NCI-H774 (cell line): ENCODE measurements around the gene C2CD3.

Experiments used
- DNase-seq: peaks from one replicate; lab custom pipeline; 2025; lab: John Stamatoyannopoulos, UW

Gene C2CD3

DNA sequence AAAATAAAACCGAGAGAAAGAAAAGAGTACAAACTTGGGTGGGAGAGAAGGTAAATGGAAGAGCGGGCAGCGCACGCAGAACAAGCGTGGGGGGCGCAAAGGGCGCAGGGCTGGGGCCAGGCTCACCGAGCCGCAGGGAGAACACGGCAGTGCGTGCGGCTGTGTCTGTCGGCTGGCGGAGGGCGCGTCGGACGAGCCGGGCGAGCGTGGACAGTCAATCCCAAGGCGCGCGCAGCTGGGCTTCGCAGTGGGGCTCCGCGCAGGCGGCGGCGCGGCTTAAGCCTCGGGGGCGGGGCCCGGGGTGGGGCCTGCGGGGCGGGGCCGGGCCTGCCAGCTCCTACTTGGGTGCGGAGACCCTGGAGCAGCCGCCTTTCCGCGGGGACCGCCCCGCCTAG is 188.2 kb downstream of the C2CD3 start, which contains the start of gene UCP2:
Gene UCP2 (minus strand): TSS at position 249 of the 395 bp plus-strand sequence. CDS start 4,465 bp downstream, outside the sequence.
- DNase-seq, result peak; percentile 92

DNA sequence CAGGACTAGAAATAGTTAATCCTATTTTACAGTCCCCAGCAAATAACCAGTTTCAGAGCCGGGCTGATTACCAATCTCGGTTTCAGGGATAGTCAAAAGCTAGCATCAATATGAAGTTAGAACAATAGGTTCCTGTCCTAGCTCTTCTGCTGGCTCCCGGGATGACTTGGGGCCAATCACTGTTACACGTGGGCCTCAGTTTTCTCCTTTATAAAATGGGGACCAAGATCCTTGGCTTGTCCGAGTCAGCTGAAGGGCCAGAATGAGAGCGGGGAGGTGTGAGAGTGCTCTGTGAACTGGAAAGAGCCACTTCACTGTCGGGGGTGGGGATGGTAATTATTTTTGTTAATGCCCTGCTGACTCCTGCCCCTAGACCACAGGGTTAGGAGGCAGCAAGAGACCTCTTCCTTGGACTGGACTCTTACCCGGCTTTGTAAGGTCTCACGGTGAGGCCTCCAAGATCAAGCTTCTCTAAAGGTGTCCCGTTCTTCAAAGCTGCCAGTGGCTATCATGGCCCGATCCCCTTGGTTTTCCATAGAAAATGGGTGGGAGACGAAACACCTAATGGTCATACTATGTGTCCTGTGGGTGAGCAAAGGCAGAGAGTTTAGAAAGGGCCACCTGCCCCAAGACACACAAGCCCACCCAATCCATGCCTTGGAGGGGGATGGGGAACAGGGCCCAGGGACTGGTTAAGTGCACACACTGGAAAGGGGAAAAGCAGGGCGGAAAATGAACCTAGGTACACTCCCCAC is 189.6 kb downstream of the C2CD3 start:
- DNase-seq, result no peak

GRCh38 chr11:73980001-73980961 is 190.5 kb downstream of the C2CD3 start:
- peak; percentile 82 for DNase-seq

DNA sequence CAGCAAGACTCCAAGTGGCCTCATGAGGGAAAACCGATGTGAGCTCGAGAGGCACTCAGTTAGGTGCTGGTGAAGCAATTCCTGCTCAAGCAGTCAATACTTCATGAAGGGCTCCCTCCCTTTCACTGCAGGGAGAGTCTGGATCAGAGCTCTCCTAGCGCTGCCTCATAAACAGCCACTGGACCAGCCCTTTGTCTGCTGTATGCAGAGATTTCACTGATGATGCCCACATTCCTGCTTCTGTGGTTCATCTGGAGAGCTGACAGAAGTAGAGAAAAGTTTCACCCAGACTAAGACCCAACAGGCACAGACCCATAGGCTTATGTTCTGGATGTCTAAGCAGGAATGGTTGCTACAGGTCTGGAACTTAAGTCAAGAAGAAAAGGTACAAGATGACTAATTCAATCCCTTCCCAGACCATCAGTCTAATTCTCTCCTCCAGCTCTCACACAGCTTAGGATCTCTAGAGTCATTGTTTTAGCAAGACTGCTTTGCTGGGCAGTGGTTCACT is 192.2 kb downstream of the C2CD3 start:
- DNase-seq, result no peak

DNA sequence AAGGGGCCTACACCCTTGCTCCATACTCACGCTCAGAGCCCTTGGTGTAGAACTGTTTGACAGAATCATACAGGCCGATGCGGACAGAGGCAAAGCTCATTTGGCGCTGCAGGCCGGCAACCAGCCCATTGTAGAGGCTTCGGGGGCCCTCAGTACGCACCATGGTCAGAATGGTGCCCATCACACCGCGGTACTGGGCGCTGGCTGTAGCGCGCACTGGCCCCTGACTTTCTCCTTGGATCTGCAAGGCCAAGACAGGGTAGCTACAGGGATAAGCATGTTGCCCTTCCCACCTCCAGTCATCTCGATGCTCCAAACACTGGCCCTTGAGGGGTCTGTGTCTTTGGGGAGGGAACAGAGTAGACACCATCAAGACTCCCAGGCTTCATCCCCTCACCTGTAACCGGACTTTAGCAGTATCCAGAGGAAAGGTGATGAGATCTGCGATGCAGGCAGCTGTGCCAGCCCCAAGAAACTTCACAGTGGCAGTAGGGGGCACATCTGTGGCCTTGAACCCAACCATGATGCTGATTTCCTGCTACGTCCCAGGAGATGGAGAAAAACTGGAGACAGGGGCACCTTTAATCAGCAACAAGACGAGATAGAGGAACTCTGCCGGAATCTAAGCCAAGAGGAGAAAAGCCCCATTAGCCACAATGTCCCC is 192.8 kb downstream of the C2CD3 start:
- no peak for DNase-seq

DNA sequence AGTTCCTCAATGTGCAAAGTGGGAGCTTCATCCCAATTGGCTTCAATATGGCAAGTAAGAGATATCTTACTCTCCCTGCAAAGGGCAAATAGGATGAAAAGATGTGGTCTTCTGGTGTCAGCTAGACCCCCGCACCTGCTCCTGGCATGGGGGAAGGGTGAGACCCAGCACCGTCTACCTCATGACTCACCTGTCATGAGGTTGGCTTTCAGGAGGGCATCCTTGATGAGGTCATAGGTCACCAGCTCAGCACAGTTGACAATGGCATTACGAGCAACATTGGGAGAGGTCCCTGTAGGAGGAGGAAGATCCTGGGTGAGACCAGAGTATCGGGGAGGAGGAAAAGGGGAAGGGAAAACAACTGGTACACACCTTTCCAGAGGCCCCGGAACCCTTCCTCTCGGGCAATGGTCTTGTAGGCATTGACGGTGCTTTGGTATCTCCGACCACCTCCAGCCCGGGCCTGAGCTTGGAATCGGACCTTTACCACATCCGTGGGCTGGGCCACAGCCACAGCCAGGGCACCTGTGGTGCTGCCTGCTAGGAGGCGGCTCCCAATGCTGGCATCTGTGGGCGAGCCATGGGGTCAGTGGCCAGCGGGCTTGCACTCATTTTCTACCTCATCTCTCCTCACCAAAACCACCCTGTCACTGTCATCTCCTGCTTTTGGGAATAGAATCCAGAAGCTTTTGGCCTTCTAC is 194.2 kb downstream of the C2CD3 start:
- no peak for DNase-seq

GRCh38 chr11:73975479-73975757 is 195.4 kb downstream of the C2CD3 start:
- DNase-seq, result no peak

GRCh38 chr11:73974604-73975478 is 196.0 kb downstream of the C2CD3 start:
- no peak for DNase-seq

- no peak for DNase-seq
Observed at GRCh38 chr11:73972620-73973449, 198.0 kb downstream of the C2CD3 start.

DNA sequence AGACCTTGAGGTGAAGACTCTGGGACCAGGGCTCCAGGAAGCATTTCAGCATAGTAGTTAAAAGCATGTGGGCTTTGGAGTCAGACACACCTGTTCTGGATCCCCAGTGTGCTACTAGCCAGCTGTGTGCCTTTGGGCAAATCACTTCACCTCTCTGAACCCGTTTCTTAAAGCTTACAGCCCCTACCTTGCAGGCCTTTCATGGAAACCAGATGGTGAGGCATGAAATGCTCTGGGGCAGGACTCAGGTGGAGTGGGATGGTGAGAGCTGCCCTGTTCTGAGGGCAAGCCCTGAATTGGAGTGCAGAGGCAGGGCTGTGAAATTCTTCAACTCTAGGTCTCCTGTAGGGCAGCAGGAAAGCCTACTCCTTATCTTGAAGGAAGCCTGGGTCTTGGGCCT is 198.6 kb downstream of the C2CD3 start:
- DNase-seq, result no peak

GRCh38 chr11:73971175-73971719 is 199.6 kb downstream of the C2CD3 start:
- no peak for DNase-seq

DNA sequence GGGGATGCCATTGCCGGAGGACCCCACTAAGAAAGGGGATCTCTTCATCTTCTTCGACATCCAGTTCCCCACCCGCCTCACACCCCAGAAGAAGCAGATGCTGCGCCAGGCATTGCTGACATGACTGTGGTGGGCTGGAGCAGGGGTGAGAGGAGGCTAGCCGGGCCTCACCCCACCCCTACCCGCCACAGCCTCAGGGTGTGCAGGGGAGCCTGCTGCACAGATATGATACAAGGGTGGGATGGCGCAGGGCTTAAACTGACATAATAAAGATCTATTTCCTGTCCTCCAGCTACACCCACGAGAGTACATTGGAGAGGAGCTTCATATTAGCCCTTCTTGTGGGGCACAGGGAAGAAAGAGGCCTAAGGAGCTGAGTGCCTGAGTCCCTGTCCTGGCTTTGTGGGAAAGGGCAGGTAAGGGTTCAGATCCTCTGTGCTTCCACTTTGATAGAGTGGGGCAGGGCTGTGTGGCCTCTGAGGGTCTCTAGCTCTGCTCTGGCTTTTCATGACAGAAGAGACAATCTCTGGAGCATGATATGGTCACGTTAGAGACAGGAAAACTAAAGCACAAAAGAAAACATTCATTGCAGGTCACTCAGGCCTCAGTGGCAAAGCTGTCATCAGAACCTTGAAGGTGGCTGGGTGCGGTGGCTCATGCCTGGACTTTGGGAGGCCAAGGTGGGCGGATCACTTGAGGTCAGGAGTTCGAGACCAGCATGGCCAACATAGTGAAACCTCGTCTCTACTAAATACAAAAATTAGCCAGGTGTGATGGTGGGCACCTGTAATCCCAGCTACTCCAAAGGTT is 200.6 kb downstream of the C2CD3 start:
- DNase-seq, result no peak

DNA sequence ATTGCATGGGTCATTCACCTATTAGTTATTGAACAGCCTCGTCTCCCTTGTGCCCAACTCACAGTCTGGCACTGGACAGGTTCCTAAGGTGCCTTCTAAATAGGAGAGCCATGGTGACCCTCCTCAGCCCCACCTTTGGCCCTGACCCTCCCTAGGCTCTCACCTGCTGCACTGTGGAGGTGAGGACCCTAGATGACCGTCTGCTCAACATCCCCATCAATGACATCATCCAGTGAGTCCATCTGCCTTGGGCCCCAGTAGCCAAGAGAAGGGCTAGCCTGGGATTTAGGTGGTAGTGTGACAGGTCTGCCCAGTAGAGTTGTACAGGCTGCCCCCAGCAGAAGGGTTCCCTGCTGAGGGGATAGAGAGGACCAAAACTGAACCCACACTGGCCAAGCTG is 201.7 kb downstream of the C2CD3 start:
- no peak for DNase-seq

GRCh38 chr11:73968356-73968966 is 202.3 kb downstream of the C2CD3 start:
- DNase-seq, result no peak

GRCh38 chr11:73965764-73966121 is 205.1 kb downstream of the C2CD3 start:
- DNase-seq, result no peak

DNA sequence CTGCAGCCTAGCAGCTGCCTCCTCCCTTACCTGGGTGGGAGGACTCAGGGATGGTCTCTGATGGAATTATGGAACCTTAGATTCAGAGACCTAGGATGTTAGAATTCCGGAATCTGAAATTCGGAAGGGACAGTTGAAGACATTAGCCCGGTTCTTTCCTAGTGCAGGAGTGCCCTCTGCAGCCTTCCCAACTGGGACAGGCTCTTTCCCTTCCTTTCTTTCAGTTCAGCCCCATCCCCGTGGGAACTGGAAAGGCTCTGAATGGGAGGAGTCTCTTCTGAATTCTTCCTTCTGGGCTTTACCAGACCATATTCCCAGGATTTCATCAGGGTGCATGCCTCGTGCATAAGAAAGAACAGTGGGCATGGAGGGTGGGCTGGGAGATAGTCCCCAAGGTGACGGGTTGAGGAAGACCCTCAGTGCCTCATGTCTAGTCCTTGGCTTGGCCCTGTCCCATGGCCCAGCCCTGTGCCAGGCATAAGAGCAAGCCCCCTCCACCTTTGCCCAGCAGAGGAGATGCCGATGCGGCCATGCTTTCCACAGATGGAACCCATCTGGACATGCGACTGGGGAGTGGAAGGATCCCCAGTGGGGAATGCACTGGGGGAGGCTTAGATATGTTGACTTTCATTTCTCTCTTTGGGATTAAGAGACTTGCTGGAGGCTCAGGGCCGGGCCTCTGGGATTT is 205.6 kb downstream of the C2CD3 start:
- no peak for DNase-seq

GRCh38 chr11:73963861-73964260 is 206.9 kb downstream of the C2CD3 start:
- DNase-seq, result no peak
